K562 (cell line): ENCODE results near the gene DUSP28. TPM values are rescaled to one million over a fixed set of nuclear protein-coding genes. Genes with fewer than 3 reads are reported as not detected.

Source experiments
- ATAC-seq: fragments of 200-7000 bp; cut with Tn5 transposase; 3 replicates; pipeline ENCODE4 v1.9.1; 2020; ENCODE audit warnings: moderate library complexity
- BruUV-seq: library from RNA; stranded (reverse); fragments of 400-500 nt; replicated peaks from 2 replicates; lab custom pipeline; 2021; lab: Mats Ljungman, UMichigan
- CTCF ChIA-PET: fragments of 300-600 bp; formaldehyde crosslinking; extraction: SDS; loops from one replicate; lab custom pipeline; 2021; ENCODE audit warnings: low intra/inter-chr PET ratio; lab: Yijun Ruan, JAX
- POLR2A ChIA-PET: fragments of 300-600, 350-650 bp; sonication (Branson Sonifier 250); formaldehyde crosslinking; extraction: SDS; loops from one replicate; lab custom pipeline; 2021; ENCODE audit warnings: antibody characterized with exemption, inconsistent platforms; lab: Yijun Ruan, JAX
- DNase-seq, 4 experiments: peaks; one replicate each; pipeline versions ENCODE4 v3.0.0 to v3.0.0-alpha.2; 2011 to 2018; ENCODE audit warnings: low spot score in 3 of 4, mixed read lengths in 3 of 4; ENCODE audit errors: extremely low read depth in 1 of 4
- FAIRE-seq: peaks from 2 replicates; lab custom pipeline; 2011; peaks lifted over from hg19 to GRCh38; lab: Jason Lieb, UNC
- H2AFZ ChIP-seq: 2 replicates; pipeline ENCODE4 v1.6.0; 2011; ENCODE audit warnings: low read depth, low read length, control low read depth, inconsistent platforms
- H3K27ac ChIP-seq: fragments of 200-600 bp; 3 replicates; pipeline ENCODE4 v1.8.0; 2011; ENCODE audit warnings: low read depth, mild to moderate bottlenecking, control low read depth, inconsistent platforms, low read length, moderate library complexity, mixed read lengths; ENCODE audit errors: extremely low read depth
- H3K27me3 ChIP-seq, 2 experiments: fragments of 300-600 bp in 1 of 2; 2 replicates in 1 of 2; 3 replicates in 1 of 2; pipeline versions ENCODE4 v1.6.0 to v1.8.0; 2011; ENCODE audit warnings: inconsistent platforms in 2 of 2, low read length in 2 of 2, mild to moderate bottlenecking in 1 of 2, mixed read lengths in 1 of 2, moderate library complexity in 1 of 2; ENCODE audit not compliant: control insufficient read depth in 2 of 2, insufficient read depth in 2 of 2
- H3K36me3 ChIP-seq: fragments of 300-600 bp; 3 replicates; pipeline ENCODE4 v1.8.0; 2011; ENCODE audit warnings: mild to moderate bottlenecking, low read length, inconsistent platforms; ENCODE audit not compliant: control insufficient read depth, insufficient read depth
- H3K4me1 ChIP-seq, 2 experiments: fragments of 200-600 bp in 1 of 2; replicated peaks in 1 of 2; 2 replicates in 1 of 2; 3 replicates in 1 of 2; pipeline versions ENCODE4 v1.5.1 to v1.8.0; 2011; ENCODE audit warnings: inconsistent platforms in 2 of 2, low read length in 2 of 2, mild to moderate bottlenecking in 1 of 2, mixed read lengths in 1 of 2, moderate library complexity in 1 of 2; ENCODE audit not compliant: control insufficient read depth in 2 of 2, insufficient read depth in 2 of 2
- H3K4me2 ChIP-seq: 2 replicates; pipeline ENCODE4 v1.6.1; 2011; ENCODE audit warnings: low read length, control low read depth, inconsistent platforms, mixed read lengths; ENCODE audit not compliant: insufficient read depth
- H3K4me3 ChIP-seq: fragments of 200-600 bp; sonication (generic), shearing (Covaris generic); 2 replicates; pipeline ENCODE4 v1.5.1; 2016; ENCODE audit warnings: control low read depth, inconsistent platforms
- H3K79me2 ChIP-seq: fragments of 200-600 bp; 3 replicates; pipeline ENCODE4 v1.8.0; 2011; ENCODE audit warnings: low read length, inconsistent platforms; ENCODE audit not compliant: control insufficient read depth, insufficient read depth
- H3K9ac ChIP-seq, 2 experiments: 2 replicates each; pipeline versions ENCODE4 v1.6.0 to v1.6.1; 2011; ENCODE audit warnings: low read depth in 2 of 2, low read length in 2 of 2, control low read depth in 1 of 2, inconsistent platforms in 1 of 2, mild to moderate bottlenecking in 1 of 2, mixed read lengths in 1 of 2; ENCODE audit not compliant: insufficient read depth in 1 of 2
- H3K9me1 ChIP-seq: one replicate; pipeline ENCODE4 v1.6.0; 2011; ENCODE audit warnings: inconsistent platforms, mild to moderate bottlenecking, low read length, moderate library complexity; ENCODE audit not compliant: control insufficient read depth, insufficient read depth
- H3K9me3 ChIP-seq: replicated peaks from 2 replicates; pipeline ENCODE4 v1.5.1; 2011; ENCODE audit warnings: low read depth, low read length, inconsistent platforms; ENCODE audit not compliant: control insufficient read depth, insufficient read depth
- H4K20me1 ChIP-seq: replicated peaks from 2 replicates; pipeline ENCODE4 v1.6.1; 2011; ENCODE audit warnings: low read length, inconsistent platforms, mixed read lengths; ENCODE audit not compliant: control insufficient read depth, insufficient read depth
- ELF2 ChIP-seq: fragments of 250-450 bp; sonication (Bioruptor Pico); IDR thresholded peaks from 2 replicates; pipeline ENCODE4 v1.5.0; 2021; ENCODE audit warnings: mild to moderate bottlenecking
- EP300 ChIP-seq: IDR thresholded peaks from 2 replicates; pipeline ENCODE4 v1.6.1; 2012; ENCODE audit warnings: low read length, improper control_type of control experiment
- HNRNPL ChIP-seq: fragments of 200-400 bp; formaldehyde crosslinking; IDR thresholded peaks from 2 replicates; pipeline ENCODE4 v1.6.1; 2017; ENCODE audit warnings: low read depth, mild to moderate bottlenecking, low read length
- POLR2A ChIP-seq: fragments of 450-650 bp; conservative IDR thresholded peaks from 2 replicates; pipeline ENCODE4 v1.6.1; 2016
- THRAP3 ChIP-seq: fragments of 450-650 bp; IDR thresholded peaks from 2 replicates; pipeline ENCODE4 v1.6.1; 2016; ENCODE audit warnings: mild to moderate bottlenecking, inconsistent platforms, borderline replicate concordance
- WGBS: fragments of 100-300 bp; shearing (Covaris generic); methylation state at CpG from one replicate; pipeline ENCODE4 v1.1.6; 2016; ENCODE audit warnings: low coverage, mixed read lengths; ENCODE audit not compliant: insufficient coverage; ENCODE audit errors: missing lambda C conversion rate; 5-methylcytosine and 5-hydroxymethylcytosine counted together
- in situ Hi-C: fragments of 300-500 bp; cut with MboI; formaldehyde crosslinking; loops from 4 replicates; pipeline ENCODE4 v1.15.0; 2018; ENCODE audit warnings: inconsistent platforms, mixed read lengths
- intact Hi-C: fragments of 100-400 bp; cut with micrococcal nuclease; formaldehyde crosslinking; loops from 2 replicates; pipeline ENCODE4 v1.14.2; 2022
- polyA plus RNA-seq, 8 experiments: library from polyadenylated mRNA; depleted of rRNA in 4 of 8; stranded (reverse) in 5 of 8; unstranded in 3 of 8; fragments of >200 nt; fragmentation: Nextera tagmentation in 2 of 8; fragmentation: Illumina TruSeq in 1 of 8; extraction: Ambion mirVana in 2 of 8; extraction: Trizol in 1 of 8; gene quantifications; 2 replicates each; pipeline versions ENCODE4 v1.2.1 to v1.2.3, GENCODE V29; 2011 to 2014; ENCODE audit warnings: inconsistent platforms in 1 of 8, missing spikeins in 1 of 8
- total RNA-seq, 7 experiments: library from RNA; depleted of rRNA in 6 of 7; stranded (reverse); fragments of >200 nt in 6 of 7; fragmentation: Illumina TruSeq in 2 of 7; extraction: Trizol in 2 of 7; gene quantifications; 2 replicates each; pipeline versions ENCODE4 v1.2.1 to v1.2.3, GENCODE V29; 2011 to 2021; ENCODE audit warnings: low replicate concordance in 1 of 7
- TF ChIP-seq, protein P1 (sequence below): fragments of 450-650 bp; IDR thresholded peaks from 2 replicates; pipeline ENCODE4 v1.6.1; 2016; ENCODE audit warnings: borderline replicate concordance

The DUSP28 gene
- total and polyA plus RNA-seq, 9 of the 15 experiments (the other 6 are each of a cell fraction or from before 2014, with no cell fraction given): 2.8 to 8.1 (median 4.2) TPM

DNA sequence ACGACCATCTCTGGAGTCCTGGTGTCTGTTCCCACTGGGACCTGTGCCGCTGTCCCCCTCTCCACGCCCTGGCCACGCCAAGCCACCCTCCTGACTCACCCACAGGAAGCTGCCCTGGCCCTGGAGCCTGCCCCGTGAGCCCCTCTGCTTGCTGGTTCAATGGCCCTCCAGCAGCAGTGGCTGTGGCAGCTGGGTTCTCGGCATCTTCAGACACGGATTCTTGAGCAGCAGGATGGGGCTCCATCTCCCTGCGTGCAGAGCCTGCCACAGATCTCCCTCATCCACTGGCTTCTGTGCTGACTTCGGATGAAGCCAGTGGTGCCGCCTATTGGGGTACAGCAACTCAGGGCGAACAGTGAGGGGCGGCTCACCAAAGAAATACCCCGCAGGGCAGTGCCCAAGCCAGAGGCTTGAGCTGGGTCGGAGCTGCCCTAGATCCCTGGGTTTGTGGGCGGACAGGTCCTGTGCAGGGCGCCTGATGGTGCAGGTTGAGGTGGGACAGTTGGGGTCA lies 40.3 kb downstream of the DUSP28 start:
- Histone ChIP-seq H3K27ac (no peak overlapping the region), H3K4me2 (no peak overlapping the region), H3K27me3 (no peaks in the 10 kb centered on the region), H4K20me1 (no peaks in the 10 kb centered on the region), H3K79me2 (no peaks in the 10 kb centered on the region), H2AFZ (no peak overlapping the region), H3K4me3 (no peak overlapping the region), H3K4me1 (peaks cover 4 to 39% of the 10 kb centered on the region in 2 experiments; a peak in 3 of 5 replicates), H3K9me3 (no peaks in the 10 kb centered on the region), H3K9ac (no peak overlapping the region), H3K36me3 (peaks cover 6% of the 10 kb centered on the region; the same call in 1 of the 3 replicates), H3K9me1 (no peaks in the 10 kb centered on the region)
- WGBS: 82% methylated on average over 7 of the region's 16 CpGs
- in situ Hi-C loops: no loop called here
- POLR2A ChIA-PET: interaction anchor here (0.6 kb wide), 1 partner anchor 15 kb away, joined by 5 read pairs; no protein-coding TSS in a partner anchor
- DNase-seq: no peak
- no TSS peak for BruUV-seq
- intact Hi-C loops: no loop called here
- FAIRE-seq: no peak
- TF ChIP-seq THRAP3 (no peak), EP300 (no peak), ELF2 (CRISPR knock-in tag) (no peak), POLR2A (no peak), HNRNPL (no peak)
- TF ChIP-seq, protein P1, sequence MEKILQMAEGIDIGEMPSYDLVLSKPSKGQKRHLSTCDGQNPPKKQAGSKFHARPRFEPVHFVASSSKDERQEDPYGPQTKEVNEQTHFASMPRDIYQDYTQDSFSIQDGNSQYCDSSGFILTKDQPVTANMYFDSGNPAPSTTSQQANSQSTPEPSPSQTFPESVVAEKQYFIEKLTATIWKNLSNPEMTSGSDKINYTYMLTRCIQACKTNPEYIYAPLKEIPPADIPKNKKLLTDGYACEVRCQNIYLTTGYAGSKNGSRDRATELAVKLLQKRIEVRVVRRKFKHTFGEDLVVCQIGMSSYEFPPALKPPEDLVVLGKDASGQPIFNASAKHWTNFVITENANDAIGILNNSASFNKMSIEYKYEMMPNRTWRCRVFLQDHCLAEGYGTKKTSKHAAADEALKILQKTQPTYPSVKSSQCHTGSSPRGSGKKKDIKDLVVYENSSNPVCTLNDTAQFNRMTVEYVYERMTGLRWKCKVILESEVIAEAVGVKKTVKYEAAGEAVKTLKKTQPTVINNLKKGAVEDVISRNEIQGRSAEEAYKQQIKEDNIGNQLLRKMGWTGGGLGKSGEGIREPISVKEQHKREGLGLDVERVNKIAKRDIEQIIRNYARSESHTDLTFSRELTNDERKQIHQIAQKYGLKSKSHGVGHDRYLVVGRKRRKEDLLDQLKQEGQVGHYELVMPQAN: no peak
- CTCF ChIA-PET: no interaction called here
- ATAC-seq: no peak
